ENCODE results near the gene IGF2R. TPM values are rescaled to one million over a fixed set of nuclear protein-coding genes. Genes with fewer than 3 reads are reported as not detected.
A peak's percentile ranks its signal among the peaks of the same experiment; 100 is the strongest.

Gene IGF2R
- total and polyA plus RNA-seq, 2 of the 13 experiments (the other 11 are each of a cell fraction or from before 2014, with no cell fraction given): 38.3 to 70.0 TPM

DNA sequence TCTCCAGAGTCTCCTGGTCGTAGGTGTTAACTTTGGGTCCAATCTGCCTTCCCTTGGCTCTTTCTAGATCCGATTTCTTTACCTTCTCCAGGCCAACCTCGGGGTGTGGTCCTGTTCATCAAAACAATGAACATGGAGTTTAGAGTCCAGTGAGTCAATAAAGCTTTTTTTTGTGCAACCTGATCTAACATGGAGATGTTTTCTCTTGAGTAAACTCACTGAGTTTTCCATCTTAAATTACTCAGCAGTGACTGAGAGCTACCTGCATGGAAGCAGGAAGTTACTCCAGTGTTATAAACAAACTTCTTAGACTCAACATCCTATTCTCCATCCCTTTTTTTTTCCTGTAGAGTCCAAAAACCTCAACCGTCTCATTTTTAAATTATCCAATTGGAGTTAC is 137.8 kb downstream of the IGF2R start (continued):
- TF ChIP-seq NFIB (CRISPR knock-in tag; IDR thresholded peaks at IDR 0.05; ENCODE audit: borderline replicate concordance) (no peak), MIER2 (CRISPR knock-in tag; IDR thresholded peaks at IDR 0.05) (no peak), AKAP8 (CRISPR knock-in tag; IDR thresholded peaks at IDR 0.05) (no peak), HHEX (CRISPR knock-in tag; IDR thresholded peaks at IDR 0.05) (no peak), ERF (CRISPR knock-in tag; IDR thresholded peaks at IDR 0.05) (no peak), ZNF709 (CRISPR knock-in tag; IDR thresholded peaks at IDR 0.05) (no peak), ZNF567 (CRISPR knock-in tag; IDR thresholded peaks at IDR 0.05; ENCODE audit: borderline replicate concordance) (no peak), ZNF354B (CRISPR knock-in tag; IDR thresholded peaks at IDR 0.05) (no peak), ZNF75D (CRISPR knock-in tag; IDR thresholded peaks at IDR 0.05; ENCODE audit: borderline replicate concordance) (no peak), CEBPB (IDR thresholded peaks at IDR 0.05; ENCODE audit: borderline replicate concordance, low read depth, low read length) (peak; percentile 25; the same call in 1 of the 2 replicates)
- TF ChIP-seq, protein P1, sequence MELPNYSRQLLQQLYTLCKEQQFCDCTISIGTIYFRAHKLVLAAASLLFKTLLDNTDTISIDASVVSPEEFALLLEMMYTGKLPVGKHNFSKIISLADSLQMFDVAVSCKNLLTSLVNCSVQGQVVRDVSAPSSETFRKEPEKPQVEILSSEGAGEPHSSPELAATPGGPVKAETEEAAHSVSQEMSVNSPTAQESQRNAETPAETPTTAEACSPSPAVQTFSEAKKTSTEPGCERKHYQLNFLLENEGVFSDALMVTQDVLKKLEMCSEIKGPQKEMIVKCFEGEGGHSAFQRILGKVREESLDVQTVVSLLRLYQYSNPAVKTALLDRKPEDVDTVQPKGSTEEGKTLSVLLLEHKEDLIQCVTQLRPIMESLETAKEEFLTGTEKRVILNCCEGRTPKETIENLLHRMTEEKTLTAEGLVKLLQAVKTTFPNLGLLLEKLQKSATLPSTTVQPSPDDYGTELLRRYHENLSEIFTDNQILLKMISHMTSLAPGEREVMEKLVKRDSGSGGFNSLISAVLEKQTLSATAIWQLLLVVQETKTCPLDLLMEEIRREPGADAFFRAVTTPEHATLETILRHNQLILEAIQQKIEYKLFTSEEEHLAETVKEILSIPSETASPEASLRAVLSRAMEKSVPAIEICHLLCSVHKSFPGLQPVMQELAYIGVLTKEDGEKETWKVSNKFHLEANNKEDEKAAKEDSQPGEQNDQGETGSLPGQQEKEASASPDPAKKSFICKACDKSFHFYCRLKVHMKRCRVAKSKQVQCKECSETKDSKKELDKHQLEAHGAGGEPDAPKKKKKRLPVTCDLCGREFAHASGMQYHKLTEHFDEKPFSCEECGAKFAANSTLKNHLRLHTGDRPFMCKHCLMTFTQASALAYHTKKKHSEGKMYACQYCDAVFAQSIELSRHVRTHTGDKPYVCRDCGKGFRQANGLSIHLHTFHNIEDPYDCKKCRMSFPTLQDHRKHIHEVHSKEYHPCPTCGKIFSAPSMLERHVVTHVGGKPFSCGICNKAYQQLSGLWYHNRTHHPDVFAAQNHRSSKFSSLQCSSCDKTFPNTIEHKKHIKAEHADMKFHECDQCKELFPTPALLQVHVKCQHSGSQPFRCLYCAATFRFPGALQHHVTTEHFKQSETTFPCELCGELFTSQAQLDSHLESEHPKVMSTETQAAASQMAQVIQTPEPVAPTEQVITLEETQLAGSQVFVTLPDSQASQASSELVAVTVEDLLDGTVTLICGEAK (IDR thresholded peaks at IDR 0.05): 0 out of 2 replicates have a peak, but pooled peaks have one; percentile 36
- TF ChIP-seq, protein P1 (CRISPR knock-in tag; IDR thresholded peaks at IDR 0.05): peak; percentile 37; the same call in 1 of the 2 replicates
- TF ChIP-seq, protein P2, sequence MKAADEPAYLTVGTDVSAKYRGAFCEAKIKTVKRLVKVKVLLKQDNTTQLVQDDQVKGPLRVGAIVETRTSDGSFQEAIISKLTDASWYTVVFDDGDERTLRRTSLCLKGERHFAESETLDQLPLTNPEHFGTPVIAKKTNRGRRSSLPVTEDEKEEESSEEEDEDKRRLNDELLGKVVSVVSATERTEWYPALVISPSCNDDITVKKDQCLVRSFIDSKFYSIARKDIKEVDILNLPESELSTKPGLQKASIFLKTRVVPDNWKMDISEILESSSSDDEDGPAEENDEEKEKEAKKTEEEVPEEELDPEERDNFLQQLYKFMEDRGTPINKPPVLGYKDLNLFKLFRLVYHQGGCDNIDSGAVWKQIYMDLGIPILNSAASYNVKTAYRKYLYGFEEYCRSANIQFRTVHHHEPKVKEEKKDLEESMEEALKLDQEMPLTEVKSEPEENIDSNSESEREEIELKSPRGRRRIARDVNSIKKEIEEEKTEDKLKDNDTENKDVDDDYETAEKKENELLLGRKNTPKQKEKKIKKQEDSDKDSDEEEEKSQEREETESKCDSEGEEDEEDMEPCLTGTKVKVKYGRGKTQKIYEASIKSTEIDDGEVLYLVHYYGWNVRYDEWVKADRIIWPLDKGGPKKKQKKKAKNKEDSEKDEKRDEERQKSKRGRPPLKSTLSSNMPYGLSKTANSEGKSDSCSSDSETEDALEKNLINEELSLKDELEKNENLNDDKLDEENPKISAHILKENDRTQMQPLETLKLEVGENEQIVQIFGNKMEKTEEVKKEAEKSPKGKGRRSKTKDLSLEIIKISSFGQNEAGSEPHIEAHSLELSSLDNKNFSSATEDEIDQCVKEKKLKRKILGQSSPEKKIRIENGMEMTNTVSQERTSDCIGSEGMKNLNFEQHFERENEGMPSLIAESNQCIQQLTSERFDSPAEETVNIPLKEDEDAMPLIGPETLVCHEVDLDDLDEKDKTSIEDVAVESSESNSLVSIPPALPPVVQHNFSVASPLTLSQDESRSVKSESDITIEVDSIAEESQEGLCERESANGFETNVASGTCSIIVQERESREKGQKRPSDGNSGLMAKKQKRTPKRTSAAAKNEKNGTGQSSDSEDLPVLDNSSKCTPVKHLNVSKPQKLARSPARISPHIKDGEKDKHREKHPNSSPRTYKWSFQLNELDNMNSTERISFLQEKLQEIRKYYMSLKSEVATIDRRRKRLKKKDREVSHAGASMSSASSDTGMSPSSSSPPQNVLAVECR (CRISPR knock-in tag; IDR thresholded peaks at IDR 0.05; ENCODE audit: borderline replicate concordance): no peak
- TF ChIP-seq, protein P3, sequence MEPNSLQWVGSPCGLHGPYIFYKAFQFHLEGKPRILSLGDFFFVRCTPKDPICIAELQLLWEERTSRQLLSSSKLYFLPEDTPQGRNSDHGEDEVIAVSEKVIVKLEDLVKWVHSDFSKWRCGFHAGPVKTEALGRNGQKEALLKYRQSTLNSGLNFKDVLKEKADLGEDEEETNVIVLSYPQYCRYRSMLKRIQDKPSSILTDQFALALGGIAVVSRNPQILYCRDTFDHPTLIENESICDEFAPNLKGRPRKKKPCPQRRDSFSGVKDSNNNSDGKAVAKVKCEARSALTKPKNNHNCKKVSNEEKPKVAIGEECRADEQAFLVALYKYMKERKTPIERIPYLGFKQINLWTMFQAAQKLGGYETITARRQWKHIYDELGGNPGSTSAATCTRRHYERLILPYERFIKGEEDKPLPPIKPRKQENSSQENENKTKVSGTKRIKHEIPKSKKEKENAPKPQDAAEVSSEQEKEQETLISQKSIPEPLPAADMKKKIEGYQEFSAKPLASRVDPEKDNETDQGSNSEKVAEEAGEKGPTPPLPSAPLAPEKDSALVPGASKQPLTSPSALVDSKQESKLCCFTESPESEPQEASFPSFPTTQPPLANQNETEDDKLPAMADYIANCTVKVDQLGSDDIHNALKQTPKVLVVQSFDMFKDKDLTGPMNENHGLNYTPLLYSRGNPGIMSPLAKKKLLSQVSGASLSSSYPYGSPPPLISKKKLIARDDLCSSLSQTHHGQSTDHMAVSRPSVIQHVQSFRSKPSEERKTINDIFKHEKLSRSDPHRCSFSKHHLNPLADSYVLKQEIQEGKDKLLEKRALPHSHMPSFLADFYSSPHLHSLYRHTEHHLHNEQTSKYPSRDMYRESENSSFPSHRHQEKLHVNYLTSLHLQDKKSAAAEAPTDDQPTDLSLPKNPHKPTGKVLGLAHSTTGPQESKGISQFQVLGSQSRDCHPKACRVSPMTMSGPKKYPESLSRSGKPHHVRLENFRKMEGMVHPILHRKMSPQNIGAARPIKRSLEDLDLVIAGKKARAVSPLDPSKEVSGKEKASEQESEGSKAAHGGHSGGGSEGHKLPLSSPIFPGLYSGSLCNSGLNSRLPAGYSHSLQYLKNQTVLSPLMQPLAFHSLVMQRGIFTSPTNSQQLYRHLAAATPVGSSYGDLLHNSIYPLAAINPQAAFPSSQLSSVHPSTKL (CRISPR knock-in tag; IDR thresholded peaks at IDR 0.05): peak; percentile 28; the same call in 1 of the 2 replicates

Measured in HepG2 (cell line).